ENCODE measurements around the gene CEP43. TPM values are rescaled to one million over a fixed set of nuclear protein-coding genes. Genes with fewer than 3 reads are reported as not detected.

CEP43 gene
- polyA plus RNA-seq, 1 donor from 2014 or later = 78.2 TPM

- Histone ChIP-seq H3K79me2 (replicated peaks; ENCODE audit: insufficient read depth, low read length) (no peaks in the 10 kb centered on the region), H3K27ac (ENCODE audit: low read length) (no peak overlapping the region), H3K4me2 (ENCODE audit: low read length) (no peak overlapping the region)
Measured at GRCh38 chr6:166951670-166952060, 47.5 kb upstream of the CEP43 start.

GRCh38 chr6:166952121-166952520 lies 47.1 kb upstream of the CEP43 start:
- no peak overlapping the region for H3K27ac ChIP-seq (ENCODE audit: low read length)
- H3K4me3 ChIP-seq (ENCODE audit: low read length) = no peak overlapping the region
- no peaks in the 10 kb centered on the region for H3K27me3 ChIP-seq (ENCODE audit: insufficient read depth, low read depth, low read length)

More at GRCh38 chr6:166951670-166952060, 47.5 kb upstream of the CEP43 start:
- Histone ChIP-seq H3K4me3 (ENCODE audit: low read length) (no peak overlapping the region), H3K36me3 (ENCODE audit: insufficient read depth, low read length) (no peaks in the 10 kb centered on the region), H3F3A (ENCODE audit: insufficient read depth, low read length, poor library complexity, severe bottlenecking) (no peaks in the 10 kb centered on the region), H3K9me3 (ENCODE audit: low read length) (no peaks in the 10 kb centered on the region), H3K27me3 (ENCODE audit: insufficient read depth, low read depth, low read length) (no peaks in the 10 kb centered on the region), H3K9ac (ENCODE audit: low read length) (no peak overlapping the region), H3K9me2 (ENCODE audit: insufficient read depth, low read length) (no peaks in the 10 kb centered on the region), H4K20me1 (ENCODE audit: insufficient read depth) (no peaks in the 10 kb centered on the region), H2AFZ (ENCODE audit: low read depth, low read length) (no peak overlapping the region)
- TF ChIP-seq EP300 (conservative IDR thresholded peaks at IDR 0.05; ENCODE audit: poor library complexity, severe bottlenecking) (no peak), REST (IDR thresholded peaks at IDR 0.05; ENCODE audit: borderline replicate concordance) (no peak), TAF1 (IDR thresholded peaks at IDR 0.05; ENCODE audit: low read depth) (no peak), POLR2AphosphoS5 (IDR thresholded peaks at IDR 0.05) (no peak), EZH2 (IDR thresholded peaks at IDR 0.05; ENCODE audit: borderline replicate concordance, insufficient read depth, low read length, poor library complexity, severe bottlenecking) (no peak)

More at GRCh38 chr6:166952121-166952520, 47.1 kb upstream of the CEP43 start:
- Histone ChIP-seq H2AFZ (ENCODE audit: low read depth, low read length) (no peak overlapping the region), H3K9me3 (ENCODE audit: low read length) (no peaks in the 10 kb centered on the region), H3K4me2 (ENCODE audit: low read length) (no peak overlapping the region), H3K36me3 (ENCODE audit: insufficient read depth, low read length) (no peaks in the 10 kb centered on the region), H3F3A (ENCODE audit: insufficient read depth, low read length, poor library complexity, severe bottlenecking) (no peaks in the 10 kb centered on the region), H4K20me1 (ENCODE audit: insufficient read depth) (no peaks in the 10 kb centered on the region), H3K9me2 (ENCODE audit: insufficient read depth, low read length) (no peaks in the 10 kb centered on the region), H3K79me2 (replicated peaks; ENCODE audit: insufficient read depth, low read length) (no peaks in the 10 kb centered on the region), H3K9ac (ENCODE audit: low read length) (no peak overlapping the region)
- no peak for TF ChIP-seq REST (IDR thresholded peaks at IDR 0.05; ENCODE audit: borderline replicate concordance)
- no peak for TF ChIP-seq TAF1 (IDR thresholded peaks at IDR 0.05; ENCODE audit: low read depth)

Data from neural cell (in vitro differentiated cells).